Heart left ventricle (tissue), 16 donors: ENCODE measurements around the gene GNAQ. TPM values are rescaled to one million over a fixed set of nuclear protein-coding genes. Genes with fewer than 3 reads are reported as not detected.

Source experiments
- ATAC-seq, 4 donors: fragments of 200-7000 bp; cut with Tn5 transposase; one replicate each; pipeline ENCODE4 v1.9.1; 2020 to 2022; ENCODE audit warnings: moderate library complexity in 4 of 4, mild to moderate bottlenecking in 3 of 4, moderate number of reproducible peaks in 1 of 4
- DNase-seq, 5 donors: peaks; one replicate each; pipeline ENCODE4 v3.0.0-alpha.2; 2020
- H3K27ac ChIP-seq, 12 donors: fragments of 200-600 bp; sonication (generic) in 4 of 12; one replicate each; pipeline versions ENCODE4 v1.5.0 to v1.8.0; 2016 to 2022; ENCODE audit warnings: mild to moderate bottlenecking in 2 of 12
- H3K27me3 ChIP-seq, 9 donors: fragments of 200-600 bp; sonication (generic) in 2 of 9; one replicate each; pipeline versions ENCODE4 v1.5.1 to v1.8.0; 2016 to 2022; ENCODE audit warnings: mild to moderate bottlenecking in 3 of 9
- H3K36me3 ChIP-seq, 9 donors: fragments of 200-600 bp; sonication (generic) in 2 of 9; one replicate each; pipeline versions ENCODE4 v1.5.0 to v1.8.0; 2018 to 2022; ENCODE audit warnings: mild to moderate bottlenecking in 2 of 9
- H3K4me1 ChIP-seq, 12 donors: fragments of 200-600 bp; sonication (generic) in 4 of 12; one replicate each; pipeline versions ENCODE4 v1.5.0 to v1.8.0; 2016 to 2022; ENCODE audit warnings: mild to moderate bottlenecking in 3 of 12
- H3K4me3 ChIP-seq, 12 donors: fragments of 200-600 bp; sonication (generic) in 4 of 12; one replicate each; pipeline versions ENCODE4 v1.5.0 to v1.8.0; 2017 to 2022; ENCODE audit warnings: mild to moderate bottlenecking in 9 of 12, moderate library complexity in 4 of 12
- H3K9me3 ChIP-seq, 12 donors: fragments of 200-600 bp; sonication (generic) in 4 of 12; one replicate each; pipeline versions ENCODE4 v1.5.0 to v1.8.0; 2016 to 2022; ENCODE audit warnings: mild to moderate bottlenecking in 1 of 12
- POLR2A ChIP-seq, 2 donors: fragments of 450-650 bp; IDR thresholded peaks; one replicate each; pipeline ENCODE4 v1.6.1; 2017; ENCODE audit warnings: antibody characterized with exemption in 2 of 2, mild to moderate bottlenecking in 2 of 2, moderate library complexity in 2 of 2
- WGBS, 4 donors: extraction: QIAGEN DNeasy Blood & Tissue Kit in 2 of 4; methylation state at CpG; one replicate each; pipeline versions ENCODE4 v1.1.5 to v1.1.7; 2013 to 2018; 5-methylcytosine and 5-hydroxymethylcytosine counted together
- intact Hi-C, 10 donors: fragments of 100-400 bp; cut with DNase I; formaldehyde crosslinking; loops; one replicate each; pipeline versions ENCODE4 v1.11.1 to v1.14.2; 2022
- polyA plus RNA-seq, 2 donors: library from polyadenylated mRNA; stranded (reverse); fragments of 200-250 nt; gene quantifications; one replicate each; pipeline ENCODE4 v1.2.3, GENCODE V29; 2013
- total RNA-seq, 9 donors: library from RNA; depleted of rRNA in 2 of 9; stranded (reverse); fragments of >200 nt in 2 of 9; fragmentation: NEBNext Ultra II Directional in 3 of 9; extraction: Animal tissue kit (Norgen Biotek cat#: 25700) in 3 of 9; gene quantifications; one replicate each; pipeline versions ENCODE4 v1.1.0 to v1.2.4, GENCODE V29; 2016 to 2023
- TF ChIP-seq, protein P1 (sequence below), 12 donors: fragments of 200-600 bp; sonication (generic) in 4 of 12; IDR thresholded peaks; one replicate each; pipeline versions ENCODE4 v1.5.0 to v1.8.0; 2018 to 2022; ENCODE audit warnings: antibody characterized with exemption in 12 of 12, mild to moderate bottlenecking in 5 of 12
- donor health status: ischemic (EF 13 %, LVEDD 7.1; RV severe dilation, severe dysfunction).
- donor health status: healthy with polysubstance abuse.
- donor health status: DM: no; HTN: yes; CAD: no.
- donor health status: DM: no; HTN: no; CAD: no.
- donor health status: ischemic (EF 25% LVEDD 6.9; RV normal size, moderate dysfunction).
- donor health status: ischemic (EF 25% LVEDD 5.7; RV mildly dilated, moderate dysfunction).
- donor health status: healthy.
- donor health status: DM: yes; HTN: yes; CAD: no.
- donor health status: ischemic (EF 35%, LVEDD 5.7; RV mildly dilated, moderate dysfunction).
- donor health status: nonischemic (EF 11% LVEDD 7.7; RV severe dilation, severe dysfunction).
- donor health status: DM: yes; HTN: yes; CAD: no.
- donor health status: PGD.
- donor health status: ischemic (EF 29% LVEDD 5.4; RV normal size, mild dysfunction).
- donor health status: nonischemic (EF 23%, LVEDD 6.1; RV moderate dilation, normal function).

The GNAQ gene
- total and polyA plus RNA-seq, 11 donors: 4.8 to 34.1 (median 11.3) TPM

DNA sequence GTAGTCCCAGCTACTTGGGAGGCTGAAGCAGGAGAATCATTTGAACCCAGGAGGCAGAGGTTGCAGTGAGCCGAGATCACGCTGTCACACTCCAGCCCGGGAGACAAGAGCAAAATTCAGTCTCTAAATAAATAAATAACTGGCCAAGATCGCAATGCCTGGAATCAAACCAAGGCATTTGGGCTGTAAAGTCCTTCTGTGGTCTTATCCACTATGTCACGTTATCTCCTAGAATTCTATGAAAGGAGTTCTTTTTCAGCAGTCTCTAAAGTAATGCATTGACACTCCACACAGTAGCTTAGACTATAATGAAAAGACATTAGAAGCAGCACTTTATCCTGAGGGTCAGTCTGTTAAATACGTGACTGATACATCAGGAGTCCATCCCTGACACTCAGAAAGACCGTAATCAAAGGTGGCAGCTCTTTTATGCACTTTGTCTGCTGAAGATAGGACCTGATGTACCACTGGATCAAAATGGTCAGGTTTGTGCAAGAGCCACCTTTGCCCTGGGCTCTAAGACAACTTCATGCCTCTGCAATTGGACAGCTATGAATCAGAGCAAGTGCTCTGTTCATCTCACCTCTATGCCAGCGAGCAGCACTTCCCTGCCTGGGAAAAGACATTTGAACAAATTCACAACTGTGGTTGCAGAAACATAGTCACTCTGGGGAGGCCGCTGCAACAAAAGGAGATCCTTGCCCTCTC lies 351.8 kb downstream of the GNAQ start:
- WGBS, 4 donors: 67 to 77% (median 73%) methylated on average over 9 of the region's 9 CpGs
- DNase-seq (no peak), ATAC-seq (no peak)
- TF ChIP-seq POLR2A (IDR thresholded peaks at IDR 0.05): no peak
- TF ChIP-seq, protein P1, sequence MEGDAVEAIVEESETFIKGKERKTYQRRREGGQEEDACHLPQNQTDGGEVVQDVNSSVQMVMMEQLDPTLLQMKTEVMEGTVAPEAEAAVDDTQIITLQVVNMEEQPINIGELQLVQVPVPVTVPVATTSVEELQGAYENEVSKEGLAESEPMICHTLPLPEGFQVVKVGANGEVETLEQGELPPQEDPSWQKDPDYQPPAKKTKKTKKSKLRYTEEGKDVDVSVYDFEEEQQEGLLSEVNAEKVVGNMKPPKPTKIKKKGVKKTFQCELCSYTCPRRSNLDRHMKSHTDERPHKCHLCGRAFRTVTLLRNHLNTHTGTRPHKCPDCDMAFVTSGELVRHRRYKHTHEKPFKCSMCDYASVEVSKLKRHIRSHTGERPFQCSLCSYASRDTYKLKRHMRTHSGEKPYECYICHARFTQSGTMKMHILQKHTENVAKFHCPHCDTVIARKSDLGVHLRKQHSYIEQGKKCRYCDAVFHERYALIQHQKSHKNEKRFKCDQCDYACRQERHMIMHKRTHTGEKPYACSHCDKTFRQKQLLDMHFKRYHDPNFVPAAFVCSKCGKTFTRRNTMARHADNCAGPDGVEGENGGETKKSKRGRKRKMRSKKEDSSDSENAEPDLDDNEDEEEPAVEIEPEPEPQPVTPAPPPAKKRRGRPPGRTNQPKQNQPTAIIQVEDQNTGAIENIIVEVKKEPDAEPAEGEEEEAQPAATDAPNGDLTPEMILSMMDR (IDR thresholded peaks at IDR 0.05): no peak
- Histone ChIP-seq H3K4me3 (no peak overlapping the region), H3K9me3 (peaks cover 0 to under 1% (median 0%) of the 10 kb centered on the region in 12 donors), H3K27me3 (no peaks in the 10 kb centered on the region), H3K4me1 (peaks cover 0 to 8% (median 0%) of the 10 kb centered on the region in 12 donors), H3K27ac (no peak overlapping the region), H3K36me3 (no peaks in the 10 kb centered on the region)
- intact Hi-C loops: no loop called here

- H3K27me3 ChIP-seq: no peaks in the 10 kb centered on the region
- DNase-seq (no peak), ATAC-seq (no peak)
- WGBS, 4 donors: 48 to 60% (median 54%) methylated on average over 2 of the region's 2 CpGs
- H3K9me3 ChIP-seq: no peaks in the 10 kb centered on the region
- intact Hi-C loops: no loop called here
- no peak overlapping the region for H3K4me3 ChIP-seq
- no peak overlapping the region for H3K27ac ChIP-seq
- peaks cover 0 to 8% (median 0%) of the 10 kb centered on the region in 12 donors for H3K4me1 ChIP-seq
- no peak for TF ChIP-seq POLR2A (IDR thresholded peaks at IDR 0.05)
- TF ChIP-seq, protein P1 (IDR thresholded peaks at IDR 0.05): no peak
- H3K36me3 ChIP-seq: no peaks in the 10 kb centered on the region
These were observed 352.5 kb downstream of the GNAQ start for GRCh38 chr9:77679088-77679487.

GRCh38 chr9:77677957-77678535 lies 353.6 kb downstream of the GNAQ start:
- Histone ChIP-seq H3K27me3 (no peaks in the 10 kb centered on the region), H3K9me3 (no peaks in the 10 kb centered on the region), H3K27ac (no peak overlapping the region), H3K36me3 (no peaks in the 10 kb centered on the region), H3K4me3 (no peak overlapping the region), H3K4me1 (peaks cover 0 to 8% (median 0%) of the 10 kb centered on the region in 12 donors)
- no peak for DNase-seq
- intact Hi-C loops: no loop called here
- TF ChIP-seq, protein P1 (IDR thresholded peaks at IDR 0.05): no peak
- no peak for TF ChIP-seq POLR2A (IDR thresholded peaks at IDR 0.05)
- WGBS, 4 donors: 79 to 90% (median 88%) methylated on average over 7 of the region's 7 CpGs
- ATAC-seq: no peak

DNA sequence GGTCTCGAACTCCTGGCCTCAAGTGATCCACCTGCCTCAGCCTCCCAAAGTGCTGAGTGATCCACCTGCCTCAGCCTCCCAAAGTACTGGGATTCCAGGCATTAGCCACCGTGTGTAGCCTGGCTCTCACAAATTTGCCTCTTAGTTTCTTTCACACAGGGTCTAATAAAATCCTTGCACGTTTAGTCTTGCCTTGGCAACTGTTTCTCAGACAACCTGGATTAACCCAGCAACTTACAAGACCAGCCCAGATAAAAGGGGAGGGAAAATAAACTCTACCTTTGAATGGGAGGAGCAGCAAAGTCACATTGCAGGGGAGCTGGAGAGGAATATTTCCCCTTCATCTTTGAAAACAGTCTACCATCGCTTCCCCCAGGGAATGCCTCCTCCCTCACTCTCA lies 354.2 kb downstream of the GNAQ start:
- ATAC-seq (no peak), DNase-seq (no peak)
- intact Hi-C loops: no loop called here
- Histone ChIP-seq H3K27me3 (no peaks in the 10 kb centered on the region), H3K4me1 (peaks cover 0 to 8% (median 0%) of the 10 kb centered on the region in 12 donors), H3K27ac (no peak overlapping the region), H3K36me3 (no peaks in the 10 kb centered on the region), H3K9me3 (no peaks in the 10 kb centered on the region), H3K4me3 (no peak overlapping the region)
- no peak for TF ChIP-seq POLR2A (IDR thresholded peaks at IDR 0.05)
- TF ChIP-seq, protein P1 (IDR thresholded peaks at IDR 0.05): no peak
- 81 to 90% (median 85%) methylated on average over 4 of the region's 4 CpGs for WGBS, 4 donors
